ENCODE results near the gene ROBO3.

GRCh38 chr11:124890683-124891372, 25.6 kb downstream of the ROBO3 start:
- TF ChIP-seq CTCF (IDR thresholded peaks at IDR 0.05) (no peak), POLR2A (IDR thresholded peaks at IDR 0.05) (no peak)

All from thyroid gland (tissue), 4 donors.